Measurements from ENCODE around the gene CYB561. TPM values are rescaled to one million over a fixed set of nuclear protein-coding genes. Genes with fewer than 3 reads are reported as not detected.

Gene CYB561
- total RNA-seq, 2 donors from 2014 or later: 76.9 to 170 TPM

DNA sequence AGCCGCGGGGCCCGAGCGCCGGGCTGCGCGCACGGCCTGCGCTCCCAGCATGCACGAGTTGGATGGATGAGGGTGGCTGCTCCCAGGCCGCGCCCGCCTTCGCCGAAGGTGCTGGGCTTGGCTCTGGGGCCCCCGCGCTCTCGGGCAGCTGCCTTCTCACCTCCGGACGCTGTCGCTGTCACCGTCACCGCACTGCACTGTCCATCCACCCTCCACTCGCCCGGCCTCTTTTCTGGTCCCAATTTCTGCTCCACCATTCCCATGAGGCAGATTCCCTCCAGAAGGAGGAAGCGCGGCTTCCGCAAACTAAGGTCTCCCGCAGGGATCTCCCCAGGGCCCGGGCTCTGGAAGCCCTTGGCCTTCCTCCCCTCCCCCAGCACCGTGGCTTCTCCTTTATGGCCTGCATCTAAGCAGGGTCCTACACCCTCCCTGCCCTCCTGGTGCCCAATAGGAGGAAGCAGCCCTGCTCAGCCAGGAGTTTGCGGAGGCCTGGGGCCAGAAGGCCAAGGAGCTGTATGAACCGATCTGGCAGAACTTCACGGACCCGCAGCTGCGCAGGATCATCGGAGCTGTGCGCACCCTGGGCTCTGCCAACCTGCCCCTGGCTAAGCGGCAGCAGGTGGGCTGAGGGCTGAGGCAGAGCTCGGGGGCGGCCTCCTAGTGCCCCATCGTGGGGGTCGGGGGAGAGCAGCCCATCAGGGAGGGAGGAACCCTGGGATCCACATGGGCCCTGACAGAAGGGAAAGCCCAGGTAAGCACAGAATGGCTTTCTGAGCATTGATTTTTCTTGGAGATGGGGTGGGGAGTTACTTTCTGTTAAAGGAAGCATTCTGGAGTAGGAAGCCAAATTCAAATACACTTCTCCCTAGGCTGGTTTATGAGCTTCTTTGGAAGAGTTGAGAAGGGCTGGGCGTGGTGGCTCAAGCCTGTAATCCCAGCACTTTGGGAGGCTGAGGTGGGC lies 31.7 kb upstream of the CYB561 start:
- H3K9me3 ChIP-seq: no peaks in the 10 kb centered on the region
- TF ChIP-seq POLR2AphosphoS5 (IDR thresholded peaks at IDR 0.05): no peak
- peak overlapping the region; percentile 36 to 65 for H3K27ac ChIP-seq
- H3K4me1 ChIP-seq (replicated peaks): peaks cover 6% of the 10 kb centered on the region
- no peak for DNase-seq (ENCODE audit: low spot score)
- no peaks in the 10 kb centered on the region for H3K27me3 ChIP-seq (replicated peaks; ENCODE audit: insufficient read depth)
- no peaks in the 10 kb centered on the region for H3K36me3 ChIP-seq
- WGBS: 8% methylated on average over 43 of the region's 44 CpGs
- peak overlapping the region; percentile 43 to 56 for H3K4me3 ChIP-seq
- intact Hi-C loops (cut with DNase I): loop anchor here (2.0 kb wide), 1 partner anchor 53 kb away; no protein-coding TSS in a partner anchor

DNA sequence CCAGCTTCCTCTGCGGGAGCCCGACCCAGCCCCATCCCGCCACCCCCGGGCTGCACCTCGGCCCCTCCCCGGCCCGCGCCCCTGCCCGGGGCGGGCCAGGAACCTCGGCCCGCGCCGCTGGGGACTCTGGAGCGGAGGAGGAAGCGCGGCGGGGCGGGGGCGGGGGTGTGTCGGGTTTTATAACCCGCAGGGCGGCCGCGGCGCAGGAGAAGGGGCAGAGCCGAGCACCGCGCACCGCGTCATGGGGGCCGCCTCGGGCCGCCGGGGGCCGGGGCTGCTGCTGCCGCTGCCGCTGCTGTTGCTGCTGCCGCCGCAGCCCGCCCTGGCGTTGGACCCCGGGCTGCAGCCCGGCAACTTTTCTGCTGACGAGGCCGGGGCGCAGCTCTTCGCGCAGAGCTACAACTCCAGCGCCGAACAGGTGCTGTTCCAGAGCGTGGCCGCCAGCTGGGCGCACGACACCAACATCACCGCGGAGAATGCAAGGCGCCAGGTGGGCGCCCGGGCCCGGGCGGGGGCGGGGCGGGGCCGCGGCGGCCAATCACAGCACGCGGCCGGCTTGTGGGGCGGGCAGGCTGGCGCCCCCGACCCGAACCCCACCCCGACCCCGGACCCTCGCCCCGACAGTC lies 30.9 kb upstream of the CYB561 start, which contains the start of gene ACE:
Gene ACE, plus strand, starts transcription at position 208 of the 626 bp plus-strand sequence. Its CDS starts 34 bp downstream, at position 242.
- TF ChIP-seq POLR2A (IDR thresholded peaks at IDR 0.05) (peak; percentile 22), CTCF (IDR thresholded peaks at IDR 0.05) (no peak), POLR2AphosphoS5 (IDR thresholded peaks at IDR 0.05) (no peak)
- Histone ChIP-seq H3K27ac (peak within 1 kb of the TSS; percentile 45 to 65), H3K27me3 (replicated peaks; ENCODE audit: insufficient read depth) (no peaks in the 10 kb centered on the region), H3K4me1 (replicated peaks) (peaks cover 6% of the 10 kb centered on the region), H3K9me3 (no peaks in the 10 kb centered on the region), H3K36me3 (no peaks in the 10 kb centered on the region), H3K4me3 (peak within 1 kb of the TSS; percentile 43 to 56)
- peak; percentile 40 for DNase-seq (ENCODE audit: low spot score)
- intact Hi-C loops (cut with DNase I): no loop called here
- WGBS: under 1% methylated on average over 57 of the region's 78 CpGs

- Histone ChIP-seq H3K4me3 (peak overlapping the region; percentile 43 to 56), H3K27me3 (replicated peaks; ENCODE audit: insufficient read depth) (no peaks in the 10 kb centered on the region), H3K9me3 (no peaks in the 10 kb centered on the region), H3K27ac (peak overlapping the region; percentile 45 to 65), H3K36me3 (no peaks in the 10 kb centered on the region), H3K4me1 (replicated peaks) (peaks cover 6% of the 10 kb centered on the region)
- 1% methylated on average over 25 of the region's 36 CpGs for WGBS
- DNase-seq (ENCODE audit: low spot score): no peak
- intact Hi-C loops (cut with DNase I): no loop called here
- TF ChIP-seq POLR2A (IDR thresholded peaks at IDR 0.05): no peak
- TF ChIP-seq CTCF (IDR thresholded peaks at IDR 0.05): no peak
- TF ChIP-seq POLR2AphosphoS5 (IDR thresholded peaks at IDR 0.05): no peak
These were observed 30.4 kb upstream of the CYB561 start for GRCh38 chr17:63476459-63476853.

GRCh38 chr17:63475491-63476412 lies 29.6 kb upstream of the CYB561 start:
- TF ChIP-seq POLR2AphosphoS5 (IDR thresholded peaks at IDR 0.05) (no peak), POLR2A (IDR thresholded peaks at IDR 0.05) (no peak), CTCF (IDR thresholded peaks at IDR 0.05) (no peak)
- DNase-seq (ENCODE audit: low spot score): no peak
- Histone ChIP-seq H3K4me3 (peak overlapping the region in 1 of 2 donors; percentile 56), H3K36me3 (no peaks in the 10 kb centered on the region), H3K9me3 (no peaks in the 10 kb centered on the region), H3K27ac (peak overlapping the region; percentile 45 to 65), H3K4me1 (replicated peaks) (peaks cover 6% of the 10 kb centered on the region), H3K27me3 (replicated peaks; ENCODE audit: insufficient read depth) (no peaks in the 10 kb centered on the region)
- WGBS: 70% methylated on average over 28 of the region's 28 CpGs
- intact Hi-C loops (cut with DNase I): no loop called here
